HepG2 (cell line): ENCODE results near the gene CD151. TPM values are rescaled to one million over a fixed set of nuclear protein-coding genes. Genes with fewer than 3 reads are reported as not detected.

Experiments
- KMT2B ChIP-seq: IDR thresholded peaks from 2 replicates; pipeline ENCODE4 v1.6.1; 2016; ENCODE audit warnings: missing genetic modification reagents, missing compliant biosample characterization
- MAZ ChIP-seq, 2 experiments: sonication (generic) in 1 of 2; formaldehyde crosslinking in 1 of 2; IDR thresholded peaks; 2 replicates each; pipeline versions ENCODE4 v1.5.0 to v1.6.1; 2012 to 2020; ENCODE audit warnings: low read depth in 2 of 2, mild to moderate bottlenecking in 2 of 2, borderline replicate concordance in 1 of 2, improper control_type of control experiment in 1 of 2, low read length in 1 of 2, missing genetic modification reagents in 1 of 2, moderate library complexity in 1 of 2
- NFE2L1 ChIP-seq: sonication (generic); formaldehyde crosslinking; IDR thresholded peaks from 2 replicates; pipeline ENCODE4 v1.4.0; 2020; ENCODE audit warnings: missing genetic modification reagents, mild to moderate bottlenecking, borderline replicate concordance
- PITX1 ChIP-seq: sonication (generic); formaldehyde crosslinking; IDR thresholded peaks from 2 replicates; pipeline ENCODE4 v1.5.1; 2020; ENCODE audit warnings: mild to moderate bottlenecking, missing genetic modification reagents
- SCMH1 ChIP-seq: sonication (generic); formaldehyde crosslinking; IDR thresholded peaks from 2 replicates; pipeline ENCODE4 v1.9.0; 2021; ENCODE audit warnings: missing genetic modification reagents, mild to moderate bottlenecking, borderline replicate concordance
- ZFP37 ChIP-seq: sonication (generic); formaldehyde crosslinking; IDR thresholded peaks from 2 replicates; pipeline ENCODE4 v1.4.0; 2020; ENCODE audit warnings: missing genetic modification reagents, borderline replicate concordance
- ZNF205 ChIP-seq: IDR thresholded peaks from 2 replicates; pipeline ENCODE4 v1.6.1; 2018; ENCODE audit warnings: missing biosample characterization, missing genetic modification reagents
- ZNF34 ChIP-seq: sonication (generic); formaldehyde crosslinking; IDR thresholded peaks from 2 replicates; pipeline ENCODE4 v1.4.0; 2020; ENCODE audit warnings: mild to moderate bottlenecking, missing genetic modification reagents, borderline replicate concordance
- ZNF343 ChIP-seq: sonication (generic); formaldehyde crosslinking; IDR thresholded peaks from 2 replicates; pipeline ENCODE4 v1.4.0; 2020; ENCODE audit warnings: mild to moderate bottlenecking, missing genetic modification reagents
- ZNF432 ChIP-seq: sonication (generic); formaldehyde crosslinking; IDR thresholded peaks from 2 replicates; pipeline ENCODE4 v1.5.0; 2020; ENCODE audit warnings: missing genetic modification reagents, mild to moderate bottlenecking, borderline replicate concordance
- ZNF564 ChIP-seq: sonication (generic); formaldehyde crosslinking; IDR thresholded peaks from 2 replicates; pipeline ENCODE4 v1.8.1; 2023; ENCODE audit warnings: mild to moderate bottlenecking, missing genetic modification reagents
- ZNF589 ChIP-seq: sonication (generic); formaldehyde crosslinking; conservative IDR thresholded peaks from 2 replicates; pipeline ENCODE4 v1.8.0; 2022; ENCODE audit warnings: mild to moderate bottlenecking, moderate library complexity, missing genetic modification reagents
- ZNF616 ChIP-seq: sonication (generic); formaldehyde crosslinking; IDR thresholded peaks from 2 replicates; pipeline ENCODE4 v1.5.0; 2020; ENCODE audit warnings: low read depth, mild to moderate bottlenecking, missing genetic modification reagents
- ZNF678 ChIP-seq: sonication (generic); formaldehyde crosslinking; IDR thresholded peaks from 2 replicates; pipeline ENCODE4 v1.4.0; 2020; ENCODE audit warnings: mild to moderate bottlenecking, missing genetic modification reagents
- ZNF780A ChIP-seq: sonication (generic); formaldehyde crosslinking; IDR thresholded peaks from 2 replicates; pipeline ENCODE4 v1.8.0; 2022; ENCODE audit warnings: mild to moderate bottlenecking, missing genetic modification reagents, moderate library complexity
- ZSCAN22 ChIP-seq: sonication (generic); formaldehyde crosslinking; IDR thresholded peaks from 2 replicates; pipeline ENCODE4 v1.4.0; 2020; ENCODE audit warnings: mild to moderate bottlenecking, missing genetic modification reagents
- polyA plus RNA-seq, 8 experiments: library from polyadenylated mRNA; depleted of rRNA in 3 of 8; stranded (reverse) in 7 of 8; unstranded in 1 of 8; fragments of >200 nt; fragmentation: Illumina TruSeq in 4 of 8; extraction: Trizol in 4 of 8; gene quantifications; 2 replicates each; pipeline versions ENCODE4 v1.2.1 to v1.2.3, GENCODE V29; 2011 to 2016; ENCODE audit warnings: low read depth in 4 of 8, missing spikeins in 1 of 8, mixed read lengths in 1 of 8; ENCODE audit not compliant: insufficient read depth in 1 of 8
- total RNA-seq, 5 experiments: library from RNA; depleted of rRNA; stranded (reverse); fragments of >200 nt; fragmentation: Illumina TruSeq; extraction: Trizol; gene quantifications; 2 replicates each; pipeline ENCODE4 v1.2.3, GENCODE V29; 2016; ENCODE audit warnings: low read depth in 1 of 5
- TF ChIP-seq, protein P1 (sequence below): sonication (generic); formaldehyde crosslinking; IDR thresholded peaks from 2 replicates; pipeline ENCODE4 v1.4.0; 2020; ENCODE audit warnings: mild to moderate bottlenecking, missing genetic modification reagents, borderline replicate concordance
- TF ChIP-seq, protein P2 (sequence below): sonication (generic); formaldehyde crosslinking; IDR thresholded peaks from 2 replicates; pipeline ENCODE4 v1.8.0; 2022; ENCODE audit warnings: mild to moderate bottlenecking, missing genetic modification reagents; ENCODE audit not compliant: insufficient replicate concordance
- TF ChIP-seq, protein P3 (sequence below): sonication (generic); formaldehyde crosslinking; IDR thresholded peaks from 2 replicates; pipeline ENCODE4 v1.8.0; 2022; ENCODE audit warnings: mild to moderate bottlenecking, missing genetic modification reagents, borderline replicate concordance
- TF ChIP-seq, protein P4 (sequence below): sonication (generic); formaldehyde crosslinking; IDR thresholded peaks from 2 replicates; pipeline ENCODE4 v1.9.0; 2021; ENCODE audit warnings: missing genetic modification reagents, mild to moderate bottlenecking, borderline replicate concordance
- TF ChIP-seq, protein P5 (sequence below): sonication (generic); formaldehyde crosslinking; IDR thresholded peaks from 2 replicates; pipeline ENCODE4 v1.4.0; 2020; ENCODE audit warnings: missing genetic modification reagents

CD151 gene
- total and polyA plus RNA-seq, 2 of the 13 experiments (the other 11 are each of a cell fraction or from before 2014, with no cell fraction given), result 125 to 197 TPM

DNA sequence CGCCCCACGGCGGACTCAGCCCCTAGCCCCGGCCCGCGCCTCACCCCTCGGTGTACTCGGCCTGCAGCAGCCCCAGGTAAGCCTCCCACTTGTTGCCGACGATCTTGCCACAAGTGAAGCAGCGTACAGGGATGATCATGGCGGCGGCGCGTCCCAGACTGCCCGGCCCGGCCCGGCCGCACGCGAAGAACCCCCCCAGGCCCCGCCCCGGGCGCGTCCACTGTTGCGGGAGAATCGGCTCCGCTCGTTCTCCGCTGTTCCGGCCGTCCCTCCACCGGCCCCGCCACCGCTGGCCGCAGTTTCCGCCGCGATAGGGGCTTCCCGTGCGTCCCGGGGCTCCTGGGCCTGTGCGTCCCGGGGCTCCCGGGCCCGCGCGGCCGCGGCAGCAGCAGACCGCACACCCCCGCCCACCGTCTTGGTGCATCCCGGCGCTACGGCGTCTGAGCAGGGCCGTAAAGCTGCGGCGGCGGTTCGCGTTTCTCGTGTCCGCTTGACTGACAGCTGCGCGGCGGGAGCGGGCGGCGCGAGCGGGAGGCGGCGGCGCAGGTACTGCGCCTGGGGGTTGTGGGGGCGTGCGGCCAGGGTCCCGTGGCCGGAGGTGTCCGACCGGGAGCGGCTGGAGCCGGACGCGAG, 9.7 kb downstream of the CD151 start, which contains the start of the genes POLR2L and TSPAN4 (continued):
- no peak for TF ChIP-seq SCMH1 (CRISPR knock-in tag)
- TF ChIP-seq ZSCAN22 (CRISPR knock-in tag), result no peak
- TF ChIP-seq ZNF34, result no peak; the same call in 1 of the 2 replicates
- 0 out of 2 replicates have a peak, but pooled peaks have one; percentile 49 for TF ChIP-seq MAZ (IDR thresholded peaks at IDR 0.05; ENCODE audit: borderline replicate concordance, low read depth, low read length)
- peak; percentile 79 for TF ChIP-seq MAZ (CRISPR knock-in tag; IDR thresholded peaks at IDR 0.05; ENCODE audit: low read depth)
- TF ChIP-seq ZNF564 (CRISPR knock-in tag), result no peak; the same call in 1 of the 2 replicates
- TF ChIP-seq ZNF589 (CRISPR knock-in tag), result no peak
- TF ChIP-seq NFE2L1 (CRISPR knock-in tag), result no peak
- TF ChIP-seq, protein P1, sequence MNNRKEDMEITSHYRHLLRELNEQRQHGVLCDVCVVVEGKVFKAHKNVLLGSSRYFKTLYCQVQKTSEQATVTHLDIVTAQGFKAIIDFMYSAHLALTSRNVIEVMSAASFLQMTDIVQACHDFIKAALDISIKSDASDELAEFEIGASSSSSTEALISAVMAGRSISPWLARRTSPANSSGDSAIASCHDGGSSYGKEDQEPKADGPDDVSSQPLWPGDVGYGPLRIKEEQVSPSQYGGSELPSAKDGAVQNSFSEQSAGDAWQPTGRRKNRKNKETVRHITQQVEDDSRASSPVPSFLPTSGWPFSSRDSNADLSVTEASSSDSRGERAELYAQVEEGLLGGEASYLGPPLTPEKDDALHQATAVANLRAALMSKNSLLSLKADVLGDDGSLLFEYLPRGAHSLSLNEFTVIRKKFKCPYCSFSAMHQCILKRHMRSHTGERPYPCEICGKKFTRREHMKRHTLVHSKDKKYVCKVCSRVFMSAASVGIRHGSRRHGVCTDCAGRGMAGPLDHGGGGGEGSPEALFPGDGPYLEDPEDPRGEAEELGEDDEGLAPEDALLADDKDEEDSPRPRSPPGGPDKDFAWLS, result no peak
- no peak for TF ChIP-seq ZNF432 (CRISPR knock-in tag)
- 0 out of 2 replicates have a peak, but pooled peaks have one; percentile 58 for TF ChIP-seq ZNF616 (CRISPR knock-in tag)
- TF ChIP-seq ZNF678 (CRISPR knock-in tag), result no peak; the same call in 1 of the 2 replicates
- TF ChIP-seq, protein P2, sequence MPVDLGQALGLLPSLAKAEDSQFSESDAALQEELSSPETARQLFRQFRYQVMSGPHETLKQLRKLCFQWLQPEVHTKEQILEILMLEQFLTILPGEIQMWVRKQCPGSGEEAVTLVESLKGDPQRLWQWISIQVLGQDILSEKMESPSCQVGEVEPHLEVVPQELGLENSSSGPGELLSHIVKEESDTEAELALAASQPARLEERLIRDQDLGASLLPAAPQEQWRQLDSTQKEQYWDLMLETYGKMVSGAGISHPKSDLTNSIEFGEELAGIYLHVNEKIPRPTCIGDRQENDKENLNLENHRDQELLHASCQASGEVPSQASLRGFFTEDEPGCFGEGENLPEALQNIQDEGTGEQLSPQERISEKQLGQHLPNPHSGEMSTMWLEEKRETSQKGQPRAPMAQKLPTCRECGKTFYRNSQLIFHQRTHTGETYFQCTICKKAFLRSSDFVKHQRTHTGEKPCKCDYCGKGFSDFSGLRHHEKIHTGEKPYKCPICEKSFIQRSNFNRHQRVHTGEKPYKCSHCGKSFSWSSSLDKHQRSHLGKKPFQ (CRISPR knock-in tag), result peak; percentile 57
- TF ChIP-seq ZNF343 (CRISPR knock-in tag), result peak; percentile 56; the same call in 1 of the 2 replicates
- peak; percentile 26; the same call in 1 of the 2 replicates for TF ChIP-seq ZNF205
- TF ChIP-seq ZFP37, result no peak
- no peak; the same call in 1 of the 2 replicates for TF ChIP-seq ZNF780A
- TF ChIP-seq, protein P3, sequence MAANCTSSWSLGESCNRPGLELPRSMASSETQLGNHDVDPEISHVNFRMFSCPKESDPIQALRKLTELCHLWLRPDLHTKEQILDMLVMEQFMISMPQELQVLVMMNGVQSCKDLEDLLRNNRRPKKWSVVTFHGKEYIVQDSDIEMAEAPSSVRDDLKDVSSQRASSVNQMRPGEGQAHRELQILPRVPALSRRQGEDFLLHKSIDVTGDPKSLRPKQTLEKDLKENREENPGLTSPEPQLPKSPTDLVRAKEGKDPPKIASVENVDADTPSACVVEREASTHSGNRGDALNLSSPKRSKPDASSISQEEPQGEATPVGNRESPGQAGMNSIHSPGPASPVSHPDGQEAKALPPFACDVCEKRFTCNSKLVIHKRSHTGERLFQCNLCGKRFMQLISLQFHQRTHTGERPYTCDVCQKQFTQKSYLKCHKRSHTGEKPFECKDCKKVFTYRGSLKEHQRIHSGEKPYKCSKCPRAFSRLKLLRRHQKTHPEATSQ (CRISPR knock-in tag), result peak; percentile 77; the same call in 1 of the 2 replicates
- TF ChIP-seq PITX1 (CRISPR knock-in tag), result 0 out of 2 replicates have a peak, but pooled peaks have one; percentile 8
- TF ChIP-seq KMT2B, result no peak
- TF ChIP-seq, protein P4, sequence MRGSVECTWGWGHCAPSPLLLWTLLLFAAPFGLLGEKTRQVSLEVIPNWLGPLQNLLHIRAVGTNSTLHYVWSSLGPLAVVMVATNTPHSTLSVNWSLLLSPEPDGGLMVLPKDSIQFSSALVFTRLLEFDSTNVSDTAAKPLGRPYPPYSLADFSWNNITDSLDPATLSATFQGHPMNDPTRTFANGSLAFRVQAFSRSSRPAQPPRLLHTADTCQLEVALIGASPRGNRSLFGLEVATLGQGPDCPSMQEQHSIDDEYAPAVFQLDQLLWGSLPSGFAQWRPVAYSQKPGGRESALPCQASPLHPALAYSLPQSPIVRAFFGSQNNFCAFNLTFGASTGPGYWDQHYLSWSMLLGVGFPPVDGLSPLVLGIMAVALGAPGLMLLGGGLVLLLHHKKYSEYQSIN, result no peak
- TF ChIP-seq, protein P5, sequence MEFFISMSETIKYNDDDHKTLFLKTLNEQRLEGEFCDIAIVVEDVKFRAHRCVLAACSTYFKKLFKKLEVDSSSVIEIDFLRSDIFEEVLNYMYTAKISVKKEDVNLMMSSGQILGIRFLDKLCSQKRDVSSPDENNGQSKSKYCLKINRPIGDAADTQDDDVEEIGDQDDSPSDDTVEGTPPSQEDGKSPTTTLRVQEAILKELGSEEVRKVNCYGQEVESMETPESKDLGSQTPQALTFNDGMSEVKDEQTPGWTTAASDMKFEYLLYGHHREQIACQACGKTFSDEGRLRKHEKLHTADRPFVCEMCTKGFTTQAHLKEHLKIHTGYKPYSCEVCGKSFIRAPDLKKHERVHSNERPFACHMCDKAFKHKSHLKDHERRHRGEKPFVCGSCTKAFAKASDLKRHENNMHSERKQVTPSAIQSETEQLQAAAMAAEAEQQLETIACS, result peak; percentile 73
